HEK293 (cell line): Measurements from ENCODE around the gene PRMT7.

Experiments
- CTCF ChIA-PET: fragments of 350-600 bp; formaldehyde crosslinking; extraction: SDS; loops from one replicate; lab custom pipeline; 2021; ENCODE audit warnings: antibody characterized with exemption; lab: Yijun Ruan, JAX
- POLR2A ChIA-PET: fragments of 300-600 bp; formaldehyde crosslinking; extraction: SDS; loops from one replicate; lab custom pipeline; 2020; ENCODE audit warnings: antibody characterized with exemption, inconsistent platforms; lab: Yijun Ruan, JAX
- H3K27ac ChIP-seq: fragments of 200-500 bp; sonication (Bioruptor generic); 2 replicates; pipeline ENCODE4 v1.5.1; 2014; ENCODE audit warnings: low read depth, low read length, control low read depth, inconsistent platforms; ENCODE audit errors: extremely low read depth
- H3K36me3 ChIP-seq, 2 experiments: fragments of 200-500 bp in 1 of 2; sonication (Bioruptor generic) in 1 of 2; 1 replicate in 1 of 2; 2 replicates in 1 of 2; pipeline ENCODE4 v1.5.1; 2014 to 2017; ENCODE audit warnings: inconsistent platforms in 2 of 2, low read length in 2 of 2; ENCODE audit not compliant: control insufficient read depth in 2 of 2, insufficient read depth in 1 of 2
- H3K4me1 ChIP-seq: fragments of 200-500 bp; sonication (Bioruptor generic); 2 replicates; pipeline ENCODE4 v1.5.1; 2014; ENCODE audit warnings: mild to moderate bottlenecking, low read length, inconsistent platforms; ENCODE audit not compliant: control insufficient read depth, insufficient read depth
- H3K4me3 ChIP-seq: 2 replicates; pipeline ENCODE4 v1.5.1; 2011; ENCODE audit warnings: low read depth, mild to moderate bottlenecking, control low read depth, low read length, moderate library complexity
- H3K9me3 ChIP-seq: fragments of 200-500 bp; sonication (Bioruptor generic); 2 replicates; pipeline ENCODE4 v1.5.1; 2014; ENCODE audit warnings: low read depth, low read length, inconsistent platforms; ENCODE audit not compliant: control insufficient read depth, insufficient read depth
- GLI4 ChIP-seq: fragments of 450-650 bp; formaldehyde crosslinking; IDR thresholded peaks from 2 replicates; pipeline ENCODE4 v1.5.1; 2016; ENCODE audit warnings: missing biosample characterization, missing genetic modification characterization
- HOXC10 ChIP-seq: sonication (generic); formaldehyde crosslinking; IDR thresholded peaks from 2 replicates; pipeline ENCODE4 v1.8.1; 2023; ENCODE audit warnings: mild to moderate bottlenecking, missing genetic modification reagents
- KLF10 ChIP-seq: fragments of 450-650 bp; IDR thresholded peaks from 2 replicates; pipeline ENCODE4 v1.5.1; 2018; ENCODE audit warnings: missing biosample characterization, mild to moderate bottlenecking, missing genetic modification characterization
- PRDM1 ChIP-seq: fragments of 450-650 bp; formaldehyde crosslinking; IDR thresholded peaks from 2 replicates; pipeline ENCODE4; 2016; ENCODE audit warnings: missing biosample characterization, missing genetic modification characterization
- RBAK ChIP-seq: fragments of 450-650 bp; formaldehyde crosslinking; IDR thresholded peaks from 2 replicates; pipeline ENCODE4 v1.5.1; 2016; ENCODE audit warnings: missing biosample characterization, missing genetic modification characterization
- SETDB1 ChIP-seq: IDR thresholded peaks from one replicate; pipeline ENCODE4 v1.6.1; 2017; ENCODE audit warnings: mild to moderate bottlenecking, low read length, moderate library complexity, mixed read lengths; ENCODE audit not compliant: insufficient read length
- ZIC2 ChIP-seq: fragments of 450-650 bp; formaldehyde crosslinking; IDR thresholded peaks from 2 replicates; pipeline ENCODE4 v1.5.1; 2016; ENCODE audit warnings: missing biosample characterization, missing genetic modification characterization
- ZNF211 ChIP-seq: fragments of 450-650 bp; formaldehyde crosslinking; IDR thresholded peaks from 2 replicates; pipeline ENCODE4 v1.5.1; 2016; ENCODE audit warnings: low read depth, missing biosample characterization, missing genetic modification characterization
- ZNF24 ChIP-seq: fragments of 450-650 bp; formaldehyde crosslinking; IDR thresholded peaks from 2 replicates; pipeline ENCODE4 v1.5.1; 2016; ENCODE audit warnings: missing biosample characterization, missing genetic modification characterization
- ZNF280C ChIP-seq: fragments of 450-650 bp; formaldehyde crosslinking; IDR thresholded peaks from 2 replicates; pipeline ENCODE4 v1.5.1; 2016; ENCODE audit warnings: missing biosample characterization, missing genetic modification characterization
- ZNF501 ChIP-seq: fragments of 450-650 bp; formaldehyde crosslinking; IDR thresholded peaks from 2 replicates; pipeline ENCODE4 v1.5.1; 2016; ENCODE audit warnings: missing biosample characterization, missing genetic modification characterization
- ZNF639 ChIP-seq: fragments of 450-650 bp; formaldehyde crosslinking; IDR thresholded peaks from 2 replicates; pipeline ENCODE4 v1.5.1; 2016; ENCODE audit warnings: missing biosample characterization, missing genetic modification characterization
- ZNF677 ChIP-seq: fragments of 450-650 bp; IDR thresholded peaks from 2 replicates; pipeline ENCODE4 v1.5.0; 2018; ENCODE audit warnings: missing biosample characterization, mild to moderate bottlenecking, missing genetic modification characterization, moderate library complexity
- ZNF830 ChIP-seq: fragments of 450-650 bp; IDR thresholded peaks from 2 replicates; pipeline ENCODE4 v1.5.0; 2018; ENCODE audit warnings: missing biosample characterization, missing genetic modification characterization, low read depth, mild to moderate bottlenecking, moderate library complexity
- TF ChIP-seq, protein P1 (sequence below): fragments of 450-650 bp; formaldehyde crosslinking; IDR thresholded peaks from 2 replicates; pipeline ENCODE4 v1.5.1; 2016; ENCODE audit warnings: missing biosample characterization, missing genetic modification characterization
- TF ChIP-seq, protein P2 (sequence below): fragments of 450-650 bp; formaldehyde crosslinking; IDR thresholded peaks from 2 replicates; pipeline ENCODE4 v1.5.1; 2016; ENCODE audit warnings: missing biosample characterization, missing genetic modification characterization
- TF ChIP-seq, protein P3 (sequence below): fragments of 450-650 bp; formaldehyde crosslinking; IDR thresholded peaks from 2 replicates; pipeline ENCODE4; 2016; ENCODE audit warnings: missing biosample characterization, missing genetic modification characterization
- TF ChIP-seq, protein P4 (sequence below): fragments of 450-650 bp; formaldehyde crosslinking; IDR thresholded peaks from 2 replicates; pipeline ENCODE4 v1.5.1; 2016; ENCODE audit warnings: missing biosample characterization, missing genetic modification characterization, low read depth

Gene PRMT7

DNA sequence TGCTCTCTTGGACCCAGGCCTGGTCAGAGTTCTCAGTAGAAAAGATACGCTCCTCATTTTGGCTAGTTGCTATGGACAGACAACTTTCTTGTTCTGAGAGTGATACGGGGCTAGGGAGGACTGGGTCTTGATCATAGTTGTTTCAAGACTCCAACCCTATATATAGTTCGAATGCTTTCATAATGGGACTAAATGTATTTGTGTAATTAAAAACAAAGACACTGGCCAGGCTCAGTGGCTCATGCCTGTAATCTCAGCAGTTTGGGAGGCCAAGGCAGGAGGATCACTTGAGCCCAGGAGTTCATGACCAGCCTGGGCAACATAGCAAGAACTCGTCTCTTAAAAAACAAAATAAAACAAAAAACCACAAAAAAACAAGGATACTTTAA is 28.8 kb upstream of the PRMT7 start:
- H3K4me1 ChIP-seq = no peaks in the 10 kb centered on the region

DNA sequence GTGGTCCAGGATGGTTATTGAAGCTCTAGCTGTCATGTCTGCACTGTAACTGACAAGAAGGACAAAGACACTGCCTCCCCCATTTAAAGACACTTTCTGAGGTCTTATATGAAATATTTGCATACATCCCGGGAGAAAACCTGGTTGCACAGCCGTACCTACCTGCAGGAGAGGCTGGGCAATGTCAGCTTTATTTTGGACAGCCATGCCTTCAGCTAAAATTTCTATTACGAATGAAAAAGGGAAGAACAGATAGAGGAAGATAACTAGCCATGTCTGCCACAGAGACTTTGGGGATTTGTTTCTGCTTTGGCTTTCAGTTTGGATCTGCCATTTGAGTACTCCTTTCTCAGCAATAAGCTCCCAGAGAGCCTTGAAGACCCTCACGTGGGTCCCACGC is 27.5 kb upstream of the PRMT7 start:
- Histone ChIP-seq H3K9me3 (no peaks in the 10 kb centered on the region), H3K4me3 (no peak overlapping the region), H3K36me3 (peaks cover 20 to 65% of the 10 kb centered on the region in 2 experiments; a peak in 2 of 3 replicates), H3K4me1 (no peaks in the 10 kb centered on the region), H3K27ac (no peak overlapping the region)
- ChIA-PET POLR2A (interaction anchor here (0.7 kb wide), 1 partner anchor 28 kb away, joined by 3 read pairs; the partner anchor contains the start of genes PRMT7 and SLC7A6OS), CTCF (interaction anchor here (1.1 to 2.8 kb wide), 3 partner anchors 17 to 22 kb away, joined by 3 to 14 read pairs (median 5); partner anchors contain the start of gene SLC7A6)
- TF ChIP-seq PRDM1 (no peak), ZNF24 (no peak), ZNF830 (tag by site-specific recombination) (no peak), ZNF280C (no peak), GLI4 (tag by site-specific recombination) (no peak), HOXC10 (no peak), KLF10 (no peak), ZNF501 (no peak), ZNF211 (no peak), RBAK (tag by site-specific recombination) (no peak), ZIC2 (tag by site-specific recombination) (no peak)
- TF ChIP-seq, protein P1, sequence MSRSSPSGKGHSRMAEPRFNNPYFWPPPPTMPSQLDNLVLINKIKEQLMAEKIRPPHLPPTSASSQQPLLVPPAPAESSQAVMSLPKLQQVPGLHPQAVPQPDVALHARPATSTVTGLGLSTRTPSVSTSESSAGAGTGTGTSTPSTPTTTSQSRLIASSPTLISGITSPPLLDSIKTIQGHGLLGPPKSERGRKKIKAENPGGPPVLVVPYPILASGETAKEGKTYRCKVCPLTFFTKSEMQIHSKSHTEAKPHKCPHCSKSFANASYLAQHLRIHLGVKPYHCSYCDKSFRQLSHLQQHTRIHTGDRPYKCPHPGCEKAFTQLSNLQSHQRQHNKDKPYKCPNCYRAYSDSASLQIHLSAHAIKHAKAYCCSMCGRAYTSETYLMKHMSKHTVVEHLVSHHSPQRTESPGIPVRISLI (tag by site-specific recombination) = no peak

More for the DNA sequence above, 28.8 kb upstream of the PRMT7 start:
- Histone ChIP-seq H3K36me3 (peaks cover 20 to 53% of the 10 kb centered on the region in 2 experiments; a peak in 2 of 3 replicates), H3K9me3 (no peaks in the 10 kb centered on the region)
- TF ChIP-seq, protein P2, sequence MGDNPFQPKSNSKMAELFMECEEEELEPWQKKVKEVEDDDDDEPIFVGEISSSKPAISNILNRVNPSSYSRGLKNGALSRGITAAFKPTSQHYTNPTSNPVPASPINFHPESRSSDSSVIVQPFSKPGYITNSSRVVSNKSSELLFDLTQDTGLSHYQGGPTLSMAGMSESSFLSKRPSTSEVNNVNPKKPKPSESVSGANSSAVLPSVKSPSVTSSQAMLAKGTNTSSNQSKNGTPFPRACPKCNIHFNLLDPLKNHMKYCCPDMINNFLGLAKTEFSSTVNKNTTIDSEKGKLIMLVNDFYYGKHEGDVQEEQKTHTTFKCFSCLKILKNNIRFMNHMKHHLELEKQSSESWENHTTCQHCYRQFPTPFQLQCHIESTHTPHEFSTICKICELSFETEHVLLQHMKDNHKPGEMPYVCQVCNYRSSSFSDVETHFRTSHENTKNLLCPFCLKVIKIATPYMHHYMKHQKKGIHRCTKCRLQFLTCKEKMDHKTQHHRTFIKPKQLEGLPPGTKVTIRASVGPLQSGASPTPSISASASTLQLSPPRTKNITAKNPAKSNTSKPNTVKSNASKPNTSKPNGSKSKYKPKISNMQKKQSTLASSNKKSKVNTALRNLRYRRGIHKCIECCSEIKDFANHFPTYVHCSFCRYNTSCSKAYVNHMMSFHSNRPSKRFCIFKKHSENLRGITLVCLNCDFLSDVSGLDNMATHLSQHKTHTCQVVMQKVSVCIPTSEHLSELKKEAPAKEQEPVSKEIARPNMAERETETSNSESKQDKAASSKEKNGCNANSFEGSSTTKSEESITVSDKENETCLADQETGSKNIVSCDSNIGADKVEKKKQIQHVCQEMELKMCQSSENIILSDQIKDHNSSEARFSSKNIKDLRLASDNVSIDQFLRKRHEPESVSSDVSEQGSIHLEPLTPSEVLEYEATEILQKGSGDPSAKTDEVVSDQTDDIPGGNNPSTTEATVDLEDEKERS (tag by site-specific recombination) = no peak
- TF ChIP-seq ZNF677 (tag by site-specific recombination) = no peak
- TF ChIP-seq ZNF639 (tag by site-specific recombination) = no peak
- TF ChIP-seq, protein P3, sequence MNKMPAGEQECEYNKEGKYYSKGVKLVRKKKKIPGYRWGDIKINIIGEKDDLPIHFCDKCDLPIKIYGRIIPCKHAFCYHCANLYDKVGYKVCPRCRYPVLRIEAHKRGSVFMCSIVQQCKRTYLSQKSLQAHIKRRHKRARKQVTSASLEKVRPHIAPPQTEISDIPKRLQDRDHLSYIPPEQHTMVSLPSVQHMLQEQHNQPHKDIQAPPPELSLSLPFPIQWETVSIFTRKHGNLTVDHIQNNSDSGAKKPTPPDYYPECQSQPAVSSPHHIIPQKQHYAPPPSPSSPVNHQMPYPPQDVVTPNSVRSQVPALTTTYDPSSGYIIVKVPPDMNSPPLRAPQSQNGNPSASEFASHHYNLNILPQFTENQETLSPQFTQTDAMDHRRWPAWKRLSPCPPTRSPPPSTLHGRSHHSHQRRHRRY (tag by site-specific recombination) = no peak
- TF ChIP-seq SETDB1 = no peak
- TF ChIP-seq, protein P4, sequence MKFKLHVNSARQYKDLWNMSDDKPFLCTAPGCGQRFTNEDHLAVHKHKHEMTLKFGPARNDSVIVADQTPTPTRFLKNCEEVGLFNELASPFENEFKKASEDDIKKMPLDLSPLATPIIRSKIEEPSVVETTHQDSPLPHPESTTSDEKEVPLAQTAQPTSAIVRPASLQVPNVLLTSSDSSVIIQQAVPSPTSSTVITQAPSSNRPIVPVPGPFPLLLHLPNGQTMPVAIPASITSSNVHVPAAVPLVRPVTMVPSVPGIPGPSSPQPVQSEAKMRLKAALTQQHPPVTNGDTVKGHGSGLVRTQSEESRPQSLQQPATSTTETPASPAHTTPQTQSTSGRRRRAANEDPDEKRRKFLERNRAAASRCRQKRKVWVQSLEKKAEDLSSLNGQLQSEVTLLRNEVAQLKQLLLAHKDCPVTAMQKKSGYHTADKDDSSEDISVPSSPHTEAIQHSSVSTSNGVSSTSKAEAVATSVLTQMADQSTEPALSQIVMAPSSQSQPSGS = no peak
- TF ChIP-seq, all 188 proteins: peak for 0
- Histone ChIP-seq H3K27ac (no peak overlapping the region), H3K4me3 (no peak overlapping the region)
- CTCF ChIA-PET = no interaction called here
- POLR2A ChIA-PET = interaction anchor here (1.0 kb wide), 1 partner anchor 8 kb away, joined by 4 read pairs; no protein-coding TSS in a partner anchor
